ENCODE data around the gene ATP5IF1. TPM values are rescaled to one million over a fixed set of nuclear protein-coding genes. Genes with fewer than 3 reads are reported as not detected.

Gene ATP5IF1
- total and polyA plus RNA-seq, 9 of the 15 experiments (the other 6 are each of a cell fraction or from before 2014, with no cell fraction given), result 292 to 1,422 (median 388) TPM

- TF ChIP-seq RCOR1 (IDR thresholded peaks at IDR 0.05; ENCODE audit: borderline replicate concordance in 1 of 2, low read depth in 2 of 2, low read length in 2 of 2), result peak in 1 of 2 experiments; percentile 60; a peak in 2 of 4 replicates
- no peak; a peak in 1 of 4 replicates for TF ChIP-seq SRF (CRISPR knock-in tag; IDR thresholded peaks at IDR 0.05)
- TF ChIP-seq MEIS2 (IDR thresholded peaks at IDR 0.05; ENCODE audit: partially characterized antibody), result no peak
- no peak for TF ChIP-seq ZNF280B (CRISPR knock-in tag; IDR thresholded peaks at IDR 0.05)
- TF ChIP-seq IRF2 (CRISPR knock-in tag; IDR thresholded peaks at IDR 0.05), result no peak
- no peak for TF ChIP-seq GMEB1 (CRISPR knock-in tag; IDR thresholded peaks at IDR 0.05)
- TF ChIP-seq YY1 (IDR thresholded peaks at IDR 0.05; ENCODE audit: borderline replicate concordance in 1 of 3, control insufficient read depth in 1 of 3, extremely low read depth in 1 of 3, insufficient read depth in 3 of 3, insufficient read length in 1 of 3, insufficient replicate concordance in 2 of 3, low read depth in 1 of 3, low read length in 2 of 3), result no peak
- TF ChIP-seq ZNF780A (CRISPR knock-in tag; IDR thresholded peaks at IDR 0.05), result no peak
- no peak for TF ChIP-seq PATZ1 (CRISPR knock-in tag; IDR thresholded peaks at IDR 0.05; ENCODE audit: borderline replicate concordance)
- no peak for TF ChIP-seq TRIM25 (IDR thresholded peaks at IDR 0.05; ENCODE audit: borderline replicate concordance)
- no peak for TF ChIP-seq ZNF77 (CRISPR knock-in tag; IDR thresholded peaks at IDR 0.05)
- TF ChIP-seq HDAC2 (IDR thresholded peaks at IDR 0.05), result peak; percentile 91
- peak; percentile 66; the same call in 1 of the 2 replicates for TF ChIP-seq FOSL1 (tag; conservative IDR thresholded peaks at IDR 0.05)
- TF ChIP-seq ZBED1 (IDR thresholded peaks at IDR 0.05), result no peak
- TF ChIP-seq TFAM (CRISPR knock-in tag; conservative IDR thresholded peaks at IDR 0.05), result no peak
- no peak for TF ChIP-seq TAF9B (IDR thresholded peaks at IDR 0.05; ENCODE audit: partially characterized antibody)
- 0 out of 4 replicates have a peak, but pooled peaks of 1 of the 2 experiments have one; percentile 11 for TF ChIP-seq HDAC1 (IDR thresholded peaks at IDR 0.05)
- no peak for TF ChIP-seq ZNF143 (CRISPR knock-in tag; IDR thresholded peaks at IDR 0.05)
- TF ChIP-seq CBFA2T2 (conservative IDR thresholded peaks at IDR 0.05), result no peak
- TF ChIP-seq PYGO2 (tag; IDR thresholded peaks at IDR 0.05), result no peak
These were observed 13.3 kb downstream of the ATP5IF1 start (continued) for GRCh38 chr1:28249013-28249865.

Measured in K562 (cell line).